H1 (cell line): ENCODE measurements around the gene MAOB. TPM values are rescaled to one million over a fixed set of nuclear protein-coding genes. Genes with fewer than 3 reads are reported as not detected.

Source experiments
- KDM5A ChIP-seq: fragments of 200-600 bp; IDR thresholded peaks from 2 replicates; pipeline ENCODE4 v1.7.1; 2012; ENCODE audit warnings: mild to moderate bottlenecking, low read length, inconsistent platforms, mixed read lengths
- RFX5 ChIP-seq: IDR thresholded peaks from 2 replicates; pipeline ENCODE4 v1.6.1; 2011; ENCODE audit warnings: low read depth, low read length, improper control_type of control experiment, borderline replicate concordance
- TAF1 ChIP-seq: IDR thresholded peaks from 2 replicates; pipeline ENCODE4 v1.6.1; 2011; ENCODE audit warnings: mild to moderate bottlenecking, low read depth, low read length
- TAF7 ChIP-seq: optimal IDR thresholded peaks from 2 replicates; pipeline ENCODE3; 2011; ENCODE audit warnings: low read depth, mild to moderate bottlenecking, inconsistent platforms, low read length, moderate library complexity, borderline replicate concordance
- polyA plus RNA-seq, 7 experiments: library from polyadenylated mRNA; depleted of rRNA in 3 of 7; stranded (reverse) in 5 of 7; unstranded in 2 of 7; fragments of >200 nt in 5 of 7; fragments of 200-250 nt in 2 of 7; gene quantifications; 1 replicate in 5 of 7; 2 replicates in 1 of 7; 4 replicates in 1 of 7; pipeline versions ENCODE4 v1.2.1 to v1.2.3, GENCODE V29; 2011 to 2013; ENCODE audit warnings: missing spikeins in 2 of 7, mixed read lengths in 2 of 7
- total RNA-seq: library from RNA; stranded (reverse); fragmentation: NEBNext Ultra II Directional; extraction: Animal tissue kit (Norgen Biotek cat#: 25700); gene quantifications from 2 replicates; pipeline ENCODE4 v1.2.1, GENCODE V29; 2021
- TF ChIP-seq, protein P1 (sequence below): IDR thresholded peaks from 2 replicates; pipeline ENCODE4 v1.6.1; 2012; ENCODE audit warnings: inconsistent platforms

The MAOB gene
- total and polyA plus RNA-seq, 2 of the 8 experiments (the other 6 are each of a cell fraction or from before 2014, with no cell fraction given), result 0.73 to 1.1 TPM

DNA sequence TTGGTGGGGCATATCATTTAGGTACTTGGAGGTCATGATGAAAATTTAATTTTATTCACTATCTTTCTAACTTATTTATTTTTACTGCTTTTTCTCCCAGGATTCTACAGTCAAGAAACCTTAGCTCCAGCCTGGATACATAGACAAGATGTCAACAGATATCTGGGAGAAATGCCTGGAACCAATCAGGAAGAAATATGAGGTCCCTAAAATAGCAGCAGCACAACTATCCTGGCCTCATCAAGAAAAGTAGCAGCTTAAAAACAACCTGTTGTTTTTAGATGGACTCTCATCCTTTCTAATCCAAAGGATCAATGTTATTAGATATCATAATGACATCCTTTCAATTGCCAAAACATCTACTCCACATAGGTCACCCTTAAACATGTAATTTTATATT is 54.5 kb downstream of the MAOB start (continued):
- TF ChIP-seq, protein P1, sequence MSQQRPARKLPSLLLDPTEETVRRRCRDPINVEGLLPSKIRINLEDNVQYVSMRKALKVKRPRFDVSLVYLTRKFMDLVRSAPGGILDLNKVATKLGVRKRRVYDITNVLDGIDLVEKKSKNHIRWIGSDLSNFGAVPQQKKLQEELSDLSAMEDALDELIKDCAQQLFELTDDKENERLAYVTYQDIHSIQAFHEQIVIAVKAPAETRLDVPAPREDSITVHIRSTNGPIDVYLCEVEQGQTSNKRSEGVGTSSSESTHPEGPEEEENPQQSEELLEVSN, result no peak
- TF ChIP-seq KDM5A, result no peak
- no peak for TF ChIP-seq TAF7
- TF ChIP-seq TAF1, result no peak
- no peak for TF ChIP-seq RFX5
